GM10266 (cell line): ENCODE results near the gene SLC9A2.
A peak's percentile ranks its signal among the peaks of the same experiment; 100 is the strongest.

Source experiments
- DNase-seq: peaks from one replicate; pipeline ENCODE4 v3.0.0; 2012; ENCODE audit errors: extremely low spot score
- CTCF ChIP-seq: IDR thresholded peaks from 2 replicates; pipeline ENCODE4 v1.5.1; 2012; ENCODE audit warnings: mild to moderate bottlenecking, low read depth; ENCODE audit not compliant: control insufficient read depth, insufficient read depth; ENCODE audit errors: missing control alignments

SLC9A2 gene

GRCh38 chr2:102660070-102660469 lies 40.7 kb downstream of the SLC9A2 start:
- no peak for TF ChIP-seq CTCF
- no peak for DNase-seq

GRCh38 chr2:102660574-102660973 lies 41.2 kb downstream of the SLC9A2 start:
- DNase-seq: no peak

GRCh38 chr2:102661846-102662245 lies 42.5 kb downstream of the SLC9A2 start:
- TF ChIP-seq CTCF: no peak
- DNase-seq: no peak

More at GRCh38 chr2:102660574-102660973, 41.2 kb downstream of the SLC9A2 start:
- TF ChIP-seq CTCF: no peak

GRCh38 chr2:102662833-102663232 lies 43.5 kb downstream of the SLC9A2 start:
- no peak for TF ChIP-seq CTCF
- no peak for DNase-seq

- DNase-seq: no peak
- no peak for TF ChIP-seq CTCF
Measured at GRCh38 chr2:102663381-102663780, 44.0 kb downstream of the SLC9A2 start.

- peak; percentile 20 for DNase-seq
- no peak for TF ChIP-seq CTCF
Measured at GRCh38 chr2:102664471-102664909, 45.1 kb downstream of the SLC9A2 start.

- DNase-seq: peak; percentile 15
- no peak for TF ChIP-seq CTCF
Measured at GRCh38 chr2:102667072-102667471, 47.7 kb downstream of the SLC9A2 start.
